K562 (cell line): ENCODE results near the gene P2RY6. TPM values are rescaled to one million over a fixed set of nuclear protein-coding genes. Genes with fewer than 3 reads are reported as not detected.

Source experiments
- ATAC-seq: fragments of 200-7000 bp; cut with Tn5 transposase; 3 replicates; pipeline ENCODE4 v1.9.1; 2020; ENCODE audit warnings: moderate library complexity
- BruUV-seq: library from RNA; stranded (reverse); fragments of 400-500 nt; replicated peaks from 2 replicates; lab custom pipeline; 2021; lab: Mats Ljungman, UMichigan
- CTCF ChIA-PET: fragments of 300-600 bp; formaldehyde crosslinking; extraction: SDS; loops from one replicate; lab custom pipeline; 2021; ENCODE audit warnings: low intra/inter-chr PET ratio; lab: Yijun Ruan, JAX
- POLR2A ChIA-PET: fragments of 300-600, 350-650 bp; sonication (Branson Sonifier 250); formaldehyde crosslinking; extraction: SDS; loops from one replicate; lab custom pipeline; 2021; ENCODE audit warnings: antibody characterized with exemption, inconsistent platforms; lab: Yijun Ruan, JAX
- DNase-seq, 4 experiments: peaks; one replicate each; pipeline versions ENCODE4 v3.0.0 to v3.0.0-alpha.2; 2011 to 2018; ENCODE audit warnings: low spot score in 3 of 4, mixed read lengths in 3 of 4; ENCODE audit errors: extremely low read depth in 1 of 4
- FAIRE-seq: peaks from 2 replicates; lab custom pipeline; 2011; peaks lifted over from hg19 to GRCh38; lab: Jason Lieb, UNC
- H2AFZ ChIP-seq: 2 replicates; pipeline ENCODE4 v1.6.0; 2011; ENCODE audit warnings: low read depth, low read length, control low read depth, inconsistent platforms
- H3K27ac ChIP-seq: fragments of 200-600 bp; 3 replicates; pipeline ENCODE4 v1.8.0; 2011; ENCODE audit warnings: low read depth, mild to moderate bottlenecking, control low read depth, inconsistent platforms, low read length, moderate library complexity, mixed read lengths; ENCODE audit errors: extremely low read depth
- H3K27me3 ChIP-seq, 2 experiments: fragments of 300-600 bp in 1 of 2; 2 replicates in 1 of 2; 3 replicates in 1 of 2; pipeline versions ENCODE4 v1.6.0 to v1.8.0; 2011; ENCODE audit warnings: inconsistent platforms in 2 of 2, low read length in 2 of 2, mild to moderate bottlenecking in 1 of 2, mixed read lengths in 1 of 2, moderate library complexity in 1 of 2; ENCODE audit not compliant: control insufficient read depth in 2 of 2, insufficient read depth in 2 of 2
- H3K36me3 ChIP-seq: fragments of 300-600 bp; 3 replicates; pipeline ENCODE4 v1.8.0; 2011; ENCODE audit warnings: mild to moderate bottlenecking, low read length, inconsistent platforms; ENCODE audit not compliant: control insufficient read depth, insufficient read depth
- H3K4me1 ChIP-seq, 2 experiments: fragments of 200-600 bp in 1 of 2; replicated peaks in 1 of 2; 2 replicates in 1 of 2; 3 replicates in 1 of 2; pipeline versions ENCODE4 v1.5.1 to v1.8.0; 2011; ENCODE audit warnings: inconsistent platforms in 2 of 2, low read length in 2 of 2, mild to moderate bottlenecking in 1 of 2, mixed read lengths in 1 of 2, moderate library complexity in 1 of 2; ENCODE audit not compliant: control insufficient read depth in 2 of 2, insufficient read depth in 2 of 2
- H3K4me2 ChIP-seq: 2 replicates; pipeline ENCODE4 v1.6.1; 2011; ENCODE audit warnings: low read length, control low read depth, inconsistent platforms, mixed read lengths; ENCODE audit not compliant: insufficient read depth
- H3K4me3 ChIP-seq: fragments of 200-600 bp; sonication (generic), shearing (Covaris generic); 2 replicates; pipeline ENCODE4 v1.5.1; 2016; ENCODE audit warnings: control low read depth, inconsistent platforms
- H3K79me2 ChIP-seq: fragments of 200-600 bp; 3 replicates; pipeline ENCODE4 v1.8.0; 2011; ENCODE audit warnings: low read length, inconsistent platforms; ENCODE audit not compliant: control insufficient read depth, insufficient read depth
- H3K9ac ChIP-seq, 2 experiments: 2 replicates each; pipeline versions ENCODE4 v1.6.0 to v1.6.1; 2011; ENCODE audit warnings: low read depth in 2 of 2, low read length in 2 of 2, control low read depth in 1 of 2, inconsistent platforms in 1 of 2, mild to moderate bottlenecking in 1 of 2, mixed read lengths in 1 of 2; ENCODE audit not compliant: insufficient read depth in 1 of 2
- H3K9me1 ChIP-seq: one replicate; pipeline ENCODE4 v1.6.0; 2011; ENCODE audit warnings: inconsistent platforms, mild to moderate bottlenecking, low read length, moderate library complexity; ENCODE audit not compliant: control insufficient read depth, insufficient read depth
- H3K9me3 ChIP-seq: replicated peaks from 2 replicates; pipeline ENCODE4 v1.5.1; 2011; ENCODE audit warnings: low read depth, low read length, inconsistent platforms; ENCODE audit not compliant: control insufficient read depth, insufficient read depth
- H4K20me1 ChIP-seq: replicated peaks from 2 replicates; pipeline ENCODE4 v1.6.1; 2011; ENCODE audit warnings: low read length, inconsistent platforms, mixed read lengths; ENCODE audit not compliant: control insufficient read depth, insufficient read depth
- BRD9 ChIP-seq: fragments of 450-650 bp; IDR thresholded peaks from 2 replicates; pipeline ENCODE4 v1.6.1; 2018; ENCODE audit warnings: low read depth; ENCODE audit not compliant: partially characterized antibody
- CAMTA2 ChIP-seq: fragments of 250-450 bp; sonication (Bioruptor Pico); conservative IDR thresholded peaks from 2 replicates; pipeline ENCODE4 v1.5.1; 2022
- DEAF1 ChIP-seq: fragments of 450-650 bp; formaldehyde crosslinking; IDR thresholded peaks from 2 replicates; pipeline ENCODE4 v1.4.0; 2020; ENCODE audit warnings: mild to moderate bottlenecking, moderate library complexity
- FOXK1 ChIP-seq: sonication (generic); formaldehyde crosslinking; IDR thresholded peaks from 2 replicates; pipeline ENCODE4 v1.8.0; 2022; ENCODE audit warnings: missing genetic modification reagents, mild to moderate bottlenecking, borderline replicate concordance
- KDM5B ChIP-seq: fragments of 200-600 bp; sonication (generic); IDR thresholded peaks from 2 replicates; pipeline ENCODE4 v1.6.1; 2012; ENCODE audit warnings: low read depth, mild to moderate bottlenecking, moderate library complexity, low read length, control low read depth, inconsistent platforms; ENCODE audit not compliant: insufficient replicate concordance
- KLF16 ChIP-seq: IDR thresholded peaks from 2 replicates; pipeline ENCODE4 v1.6.1; 2016; ENCODE audit warnings: antibody characterized with exemption
- LCOR ChIP-seq: sonication (generic); formaldehyde crosslinking; IDR thresholded peaks from 2 replicates; pipeline ENCODE4 v1.8.0; 2022; ENCODE audit warnings: mild to moderate bottlenecking, missing genetic modification reagents
- MAFF ChIP-seq: IDR thresholded peaks from 2 replicates; pipeline ENCODE4 v1.6.1; 2012; ENCODE audit warnings: low read length, improper control_type of control experiment
- MYC ChIP-seq, 2 experiments: fragments of 250-450 bp in 1 of 2; sonication (Bioruptor Pico) in 1 of 2; IDR thresholded peaks; 2 replicates each; pipeline versions ENCODE4 v1.5.1 to v1.6.1; 2012 to 2021; ENCODE audit warnings: low read depth in 2 of 2, borderline replicate concordance in 1 of 2, improper control_type of control experiment in 1 of 2, low read length in 1 of 2, mild to moderate bottlenecking in 1 of 2, moderate library complexity in 1 of 2
- OTX1 ChIP-seq: fragments of 450-650 bp; formaldehyde crosslinking; IDR thresholded peaks from 2 replicates; pipeline ENCODE4 v1.4.0; 2022; ENCODE audit warnings: mild to moderate bottlenecking
- VEZF1 ChIP-seq: fragments of 200-800 bp; sonication (Bioruptor generic); IDR thresholded peaks from 2 replicates; pipeline ENCODE4 v1.6.1; 2017; ENCODE audit warnings: missing genetic modification characterization, missing compliant biosample characterization
- XRCC5 ChIP-seq: fragments of 200-400 bp; formaldehyde crosslinking; IDR thresholded peaks from 2 replicates; pipeline ENCODE4 v1.6.1; 2017; ENCODE audit warnings: low read depth, mild to moderate bottlenecking, low read length
- ZKSCAN3 ChIP-seq: fragments of 250-450 bp; sonication (Bioruptor Pico); IDR thresholded peaks from 2 replicates; pipeline ENCODE4 v1.4.0; 2020
- ZNF134 ChIP-seq: fragments of 250-450 bp; sonication (Bioruptor Pico); conservative IDR thresholded peaks from 2 replicates; pipeline ENCODE4 v1.4.0; 2020
- ZNF384 ChIP-seq: IDR thresholded peaks from 2 replicates; pipeline ENCODE4 v1.6.1; 2012; ENCODE audit warnings: low read depth, low read length, improper control_type of control experiment
- WGBS: fragments of 100-300 bp; shearing (Covaris generic); methylation state at CpG from one replicate; pipeline ENCODE4 v1.1.6; 2016; ENCODE audit warnings: low coverage, mixed read lengths; ENCODE audit not compliant: insufficient coverage; ENCODE audit errors: missing lambda C conversion rate; 5-methylcytosine and 5-hydroxymethylcytosine counted together
- in situ Hi-C: fragments of 300-500 bp; cut with MboI; formaldehyde crosslinking; loops from 4 replicates; pipeline ENCODE4 v1.15.0; 2018; ENCODE audit warnings: inconsistent platforms, mixed read lengths
- intact Hi-C: fragments of 100-400 bp; cut with micrococcal nuclease; formaldehyde crosslinking; loops from 2 replicates; pipeline ENCODE4 v1.14.2; 2022
- polyA plus RNA-seq, 8 experiments: library from polyadenylated mRNA; depleted of rRNA in 4 of 8; stranded (reverse) in 5 of 8; unstranded in 3 of 8; fragments of >200 nt; fragmentation: Nextera tagmentation in 2 of 8; fragmentation: Illumina TruSeq in 1 of 8; extraction: Ambion mirVana in 2 of 8; extraction: Trizol in 1 of 8; gene quantifications; 2 replicates each; pipeline versions ENCODE4 v1.2.1 to v1.2.3, GENCODE V29; 2011 to 2014; ENCODE audit warnings: inconsistent platforms in 1 of 8, missing spikeins in 1 of 8
- total RNA-seq, 7 experiments: library from RNA; depleted of rRNA in 6 of 7; stranded (reverse); fragments of >200 nt in 6 of 7; fragmentation: Illumina TruSeq in 2 of 7; extraction: Trizol in 2 of 7; gene quantifications; 2 replicates each; pipeline versions ENCODE4 v1.2.1 to v1.2.3, GENCODE V29; 2011 to 2021; ENCODE audit warnings: low replicate concordance in 1 of 7
- TF ChIP-seq, protein P1 (sequence below), 2 experiments: fragments of 450-650 bp; IDR thresholded peaks; 2 replicates each; pipeline ENCODE4 v1.6.1; 2016
- TF ChIP-seq, protein P2 (sequence below): sonication (generic); formaldehyde crosslinking; IDR thresholded peaks from 2 replicates; pipeline ENCODE4 v1.9.0; 2022; ENCODE audit warnings: mild to moderate bottlenecking, missing genetic modification reagents

P2RY6 gene
- total and polyA plus RNA-seq, 9 of the 15 experiments (the other 6 are each of a cell fraction or from before 2014, with no cell fraction given), result not detected

- peaks cover 7% of the 10 kb centered on the region; the same call in 1 of the 2 replicates for H4K20me1 ChIP-seq
- ChIA-PET CTCF (interaction anchor here (0.5 to 4.5 kb wide), 5 partner anchors 18 to 643 kb away, joined by 3 to 76 read pairs (median 3); partner anchors contain the start of gene ARHGEF17), POLR2A (interaction anchor here (0.6 to 1.2 kb wide), 2 partner anchors 16 to 90 kb away, joined by 3 to 6 read pairs; no protein-coding TSS in a partner anchor)
- no peaks in the 10 kb centered on the region for H3K9me1 ChIP-seq
- no peaks in the 10 kb centered on the region for H3K9me3 ChIP-seq
- DNase-seq (peak; percentile 83 to 87 (median 85)), FAIRE-seq (peak; percentile 96), ATAC-seq (peak; percentile 85)
- no peak overlapping the region for H3K4me3 ChIP-seq
- H2AFZ ChIP-seq, result peak overlapping the region; percentile 74
- WGBS, result 27% methylated on average over 4 of the region's 4 CpGs
- no peaks in the 10 kb centered on the region for H3K79me2 ChIP-seq
- H3K27me3 ChIP-seq, result peaks cover 0 to 10% of the 10 kb centered on the region in 2 experiments; a peak in 2 of 5 replicates
- no peak overlapping the region for H3K27ac ChIP-seq
- no peak overlapping the region for H3K4me2 ChIP-seq
- intact Hi-C loops (loop anchor here (1.0 to 2.0 kb wide), 3 partner anchors 28 to 93 kb away; no protein-coding TSS in a partner anchor), in situ Hi-C loops (loop anchor here (5.0 kb wide), 1 partner anchor 43 kb away; no protein-coding TSS in a partner anchor)
- no TSS peak for BruUV-seq
- H3K9ac ChIP-seq, result no peak overlapping the region; a peak in 1 of 4 replicates
- no peaks in the 10 kb centered on the region for H3K36me3 ChIP-seq
- peaks cover 13 to 16% of the 10 kb centered on the region in 2 experiments; a peak in 4 of 5 replicates for H3K4me1 ChIP-seq
- TF ChIP-seq ZNF384 (peak; percentile 82), ZKSCAN3 (no peak), DEAF1 (peak; percentile 64), OTX1 (no peak), VEZF1 (peak; percentile 32; the same call in 1 of the 2 replicates), MAFF (no peak), KLF16 (peak; percentile 18; the same call in 1 of the 2 replicates), XRCC5 (peak; percentile 81), MYC (IDR thresholded peaks at IDR 0.05; ENCODE audit: low read depth, low read length) (peak; percentile 87), MYC (CRISPR knock-in tag; IDR thresholded peaks at IDR 0.05; ENCODE audit: borderline replicate concordance, low read depth) (no peak), ZNF134 (CRISPR knock-in tag) (no peak), KDM5B (no peak), FOXK1 (CRISPR knock-in tag) (no peak), CAMTA2 (CRISPR knock-in tag) (no peak), BRD9 (peak; percentile 29), LCOR (CRISPR knock-in tag) (no peak)
- TF ChIP-seq, protein P1, sequence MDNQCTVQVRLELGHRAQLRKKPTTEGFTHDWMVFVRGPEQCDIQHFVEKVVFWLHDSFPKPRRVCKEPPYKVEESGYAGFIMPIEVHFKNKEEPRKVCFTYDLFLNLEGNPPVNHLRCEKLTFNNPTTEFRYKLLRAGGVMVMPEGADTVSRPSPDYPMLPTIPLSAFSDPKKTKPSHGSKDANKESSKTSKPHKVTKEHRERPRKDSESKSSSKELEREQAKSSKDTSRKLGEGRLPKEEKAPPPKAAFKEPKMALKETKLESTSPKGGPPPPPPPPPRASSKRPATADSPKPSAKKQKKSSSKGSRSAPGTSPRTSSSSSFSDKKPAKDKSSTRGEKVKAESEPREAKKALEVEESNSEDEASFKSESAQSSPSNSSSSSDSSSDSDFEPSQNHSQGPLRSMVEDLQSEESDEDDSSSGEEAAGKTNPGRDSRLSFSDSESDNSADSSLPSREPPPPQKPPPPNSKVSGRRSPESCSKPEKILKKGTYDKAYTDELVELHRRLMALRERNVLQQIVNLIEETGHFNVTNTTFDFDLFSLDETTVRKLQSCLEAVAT (IDR thresholded peaks at IDR 0.05), result 0 out of 4 replicates have a peak, but pooled peaks of 1 of the 2 experiments have one; percentile 27
- TF ChIP-seq, protein P2, sequence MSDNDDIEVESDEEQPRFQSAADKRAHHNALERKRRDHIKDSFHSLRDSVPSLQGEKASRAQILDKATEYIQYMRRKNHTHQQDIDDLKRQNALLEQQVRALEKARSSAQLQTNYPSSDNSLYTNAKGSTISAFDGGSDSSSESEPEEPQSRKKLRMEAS (CRISPR knock-in tag), result peak; percentile 34; the same call in 1 of the 2 replicates
Measured at GRCh38 chr11:73335204-73335923, 63.2 kb downstream of the P2RY6 start.
